Ishikawa (cell line): ENCODE measurements around the gene CAPN11.

Source experiments
- CEBPB ChIP-seq: IDR thresholded peaks from 2 replicates; pipeline ENCODE4 v1.6.1; 2012
- CREB1 ChIP-seq: IDR thresholded peaks from 2 replicates; pipeline ENCODE4 v1.6.1; 2012; ENCODE audit warnings: low read depth
- EGR1 ChIP-seq: IDR thresholded peaks from 2 replicates; pipeline ENCODE4 v1.6.1; 2012
- EP300 ChIP-seq: IDR thresholded peaks from 2 replicates; pipeline ENCODE4 v1.6.1; 2012; ENCODE audit warnings: borderline replicate concordance
- FOXM1 ChIP-seq: IDR thresholded peaks from 2 replicates; pipeline ENCODE4 v1.6.1; 2012; ENCODE audit warnings: low read depth, borderline replicate concordance
- MAX ChIP-seq: IDR thresholded peaks from 2 replicates; pipeline ENCODE4 v1.6.1; 2012
- NFIC ChIP-seq: IDR thresholded peaks from 2 replicates; pipeline ENCODE4 v1.6.1; 2012
- RAD21 ChIP-seq: IDR thresholded peaks from 2 replicates; pipeline ENCODE4 v1.6.1; 2012; ENCODE audit warnings: low read depth
- REST ChIP-seq: IDR thresholded peaks from 2 replicates; pipeline ENCODE4 v1.6.1; 2012; ENCODE audit warnings: low read depth, mild to moderate bottlenecking
- TAF1 ChIP-seq: IDR thresholded peaks from 2 replicates; pipeline ENCODE4 v1.6.1; 2012; ENCODE audit warnings: low read depth, mild to moderate bottlenecking
- TCF12 ChIP-seq: IDR thresholded peaks from 2 replicates; pipeline ENCODE4 v1.6.1; 2012; ENCODE audit warnings: low read depth
- TEAD4 ChIP-seq: IDR thresholded peaks from 2 replicates; pipeline ENCODE4 v1.6.1; 2012
- USF1 ChIP-seq: IDR thresholded peaks from 2 replicates; pipeline ENCODE4 v1.6.1; 2012
- YY1 ChIP-seq: IDR thresholded peaks from 2 replicates; pipeline ENCODE4 v1.6.1; 2012; ENCODE audit warnings: low read depth
- ZBTB7A ChIP-seq: IDR thresholded peaks from 2 replicates; pipeline ENCODE4 v1.6.1; 2012; ENCODE audit warnings: low read depth

The CAPN11 gene

GRCh38 chr6:44169154-44169553, 10.5 kb downstream of the CAPN11 start:
- no peak for TF ChIP-seq FOXM1
- TF ChIP-seq RAD21: no peak
- no peak for TF ChIP-seq EGR1
- TF ChIP-seq USF1: no peak
- no peak for TF ChIP-seq REST
- TF ChIP-seq MAX: no peak
- TF ChIP-seq TAF1: no peak
- TF ChIP-seq CEBPB: no peak
- TF ChIP-seq YY1: no peak
- no peak for TF ChIP-seq ZBTB7A
- no peak for TF ChIP-seq TEAD4
- TF ChIP-seq EP300: no peak
- TF ChIP-seq CREB1: no peak
- no peak for TF ChIP-seq NFIC
- no peak for TF ChIP-seq TCF12

GRCh38 chr6:44169886-44170570, 11.4 kb downstream of the CAPN11 start:
- TF ChIP-seq CEBPB: no peak
- no peak for TF ChIP-seq MAX
- no peak for TF ChIP-seq EP300
- TF ChIP-seq USF1: no peak
- no peak for TF ChIP-seq YY1
- no peak for TF ChIP-seq TCF12

GRCh38 chr6:44171899-44172546, 13.4 kb downstream of the CAPN11 start:
- TF ChIP-seq ZBTB7A (0 out of 2 replicates have a peak, but pooled peaks have one; percentile 13), NFIC (no peak)

- TF ChIP-seq RAD21 (peak; percentile 98), NFIC (no peak)
Measured at GRCh38 chr6:44172731-44173500, 14.3 kb downstream of the CAPN11 start.

GRCh38 chr6:44176130-44176761, 17.6 kb downstream of the CAPN11 start:
- TF ChIP-seq MAX (no peak), USF1 (peak; percentile 56)

- TF ChIP-seq CREB1: no peak
- no peak for TF ChIP-seq FOXM1
- TF ChIP-seq EP300: no peak
- no peak for TF ChIP-seq TCF12
Measured at GRCh38 chr6:44176762-44177509, 18.3 kb downstream of the CAPN11 start.
